ENCODE results near the gene CHKB.

The CHKB gene

DNA sequence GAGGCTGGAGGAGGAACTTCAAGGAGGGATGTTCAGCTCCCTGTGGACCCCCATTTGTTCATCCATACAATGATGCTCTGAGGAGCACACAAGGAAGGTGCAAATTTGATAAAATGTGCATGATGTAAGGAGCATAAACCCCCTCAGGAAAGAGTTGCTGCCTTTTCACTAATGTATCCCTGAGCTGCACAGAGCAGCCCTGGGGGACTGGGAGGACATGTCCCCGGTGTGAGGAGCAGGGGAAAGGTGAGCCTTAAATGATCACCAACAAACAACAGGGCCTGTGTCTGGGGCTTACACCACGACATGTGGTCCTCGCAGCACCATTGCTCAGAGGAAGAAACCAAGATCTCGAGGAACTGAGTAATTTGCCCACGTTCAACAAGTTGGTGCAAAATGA, 14.4 kb upstream of the CHKB start:
- no peak for DNase-seq

DNA sequence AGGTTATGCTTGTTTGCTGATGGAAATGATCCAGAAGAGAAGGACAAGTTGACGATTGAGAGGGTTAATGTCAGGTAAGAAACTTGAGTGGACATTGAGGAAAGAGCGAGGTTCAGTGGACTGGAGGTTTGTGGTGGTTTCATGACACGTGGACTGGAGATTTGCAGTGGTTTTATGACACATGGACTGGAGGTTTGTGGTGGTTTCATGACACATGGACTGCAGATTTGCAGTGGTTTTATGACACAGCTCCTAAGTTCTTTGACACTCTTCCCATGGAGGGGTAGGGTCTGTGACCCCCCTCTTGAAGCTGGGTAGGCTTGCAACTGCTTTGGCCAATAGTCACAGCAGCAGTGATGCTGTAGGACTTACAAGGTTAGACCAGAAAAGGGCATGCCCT, 12.5 kb upstream of the CHKB start:
- DNase-seq = no peak

DNA sequence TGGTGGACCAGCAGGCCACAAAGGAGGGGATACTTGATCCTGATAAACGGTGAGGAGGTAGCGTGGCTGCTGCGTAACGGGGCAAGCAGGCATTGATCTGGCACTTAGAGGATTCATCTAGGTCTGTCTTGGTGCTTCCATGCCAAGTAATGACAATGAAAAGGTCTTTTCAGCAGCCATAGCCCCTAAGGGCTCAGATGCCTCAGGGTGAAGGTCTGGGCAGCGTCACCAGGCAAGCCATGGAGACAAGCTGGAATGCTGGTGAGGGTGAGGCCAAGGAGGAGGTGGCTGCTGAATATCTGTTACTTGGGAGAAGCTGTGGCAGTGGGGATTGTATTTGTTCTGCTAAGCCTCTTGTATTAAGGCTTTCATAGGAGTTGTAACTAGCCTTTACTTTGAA, 4.8 kb upstream of the CHKB start:
- DNase-seq = no peak

DNA sequence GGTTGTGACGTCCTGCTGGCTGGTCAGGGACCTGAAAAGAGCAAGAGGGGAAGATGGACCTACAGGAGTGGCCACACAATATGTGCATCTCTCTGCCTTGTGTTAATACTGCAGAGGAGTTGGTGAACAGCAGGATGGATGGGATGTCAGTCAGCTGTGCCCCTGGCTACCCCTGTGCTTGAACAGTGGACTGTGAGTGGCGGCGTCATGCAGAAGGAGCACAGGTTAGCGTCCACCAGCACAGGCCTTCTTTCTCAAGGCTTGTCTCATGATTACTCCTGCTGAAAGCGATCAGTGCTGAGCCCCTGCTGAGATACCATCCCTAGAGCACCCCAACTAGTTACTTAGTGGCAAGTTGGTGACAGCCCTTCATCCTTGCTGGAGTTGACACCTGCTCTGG, 3.8 kb upstream of the CHKB start:
- no peak for DNase-seq

- no peak for DNase-seq
Measured at GRCh38 chr22:50585781-50586180, 3.1 kb upstream of the CHKB start.

- DNase-seq = no peak
Measured at GRCh38 chr22:50585238-50585637, 2.6 kb upstream of the CHKB start.

GRCh38 chr22:50584106-50585096, 1.8 kb upstream of the CHKB start:
- no peak for DNase-seq

DNA sequence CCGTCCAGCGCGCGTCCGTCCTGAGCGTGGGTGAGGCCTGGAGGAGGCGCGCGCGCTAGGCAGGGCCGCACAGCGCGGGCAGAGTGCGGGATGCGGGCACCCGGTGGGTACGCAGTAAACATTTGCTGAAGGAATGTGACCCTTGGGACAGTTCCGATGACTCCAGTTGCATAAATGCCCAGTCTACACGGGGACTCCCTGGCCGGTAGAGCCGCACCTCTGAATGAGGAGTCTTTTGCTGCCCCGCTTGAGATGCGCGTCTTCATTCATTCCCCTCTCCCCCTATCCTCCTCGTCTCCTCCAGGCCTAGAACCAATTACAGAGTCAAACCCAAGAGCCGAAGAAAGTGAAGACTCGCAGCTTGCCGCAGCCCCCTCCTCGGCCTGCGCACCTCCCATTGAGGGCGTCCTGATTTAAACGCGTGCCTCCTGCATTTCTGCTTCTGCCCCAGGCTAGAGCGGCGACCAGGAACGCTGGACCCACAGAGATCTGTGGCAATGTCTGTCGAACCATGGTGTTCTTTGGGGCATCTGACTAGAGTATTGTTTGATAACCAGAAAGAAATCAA, 729 bp upstream of the CHKB start:
- no peak for DNase-seq

GRCh38 chr22:50581950-50582492, 628 bp downstream of the CHKB start:
- no peak for DNase-seq

DNA sequence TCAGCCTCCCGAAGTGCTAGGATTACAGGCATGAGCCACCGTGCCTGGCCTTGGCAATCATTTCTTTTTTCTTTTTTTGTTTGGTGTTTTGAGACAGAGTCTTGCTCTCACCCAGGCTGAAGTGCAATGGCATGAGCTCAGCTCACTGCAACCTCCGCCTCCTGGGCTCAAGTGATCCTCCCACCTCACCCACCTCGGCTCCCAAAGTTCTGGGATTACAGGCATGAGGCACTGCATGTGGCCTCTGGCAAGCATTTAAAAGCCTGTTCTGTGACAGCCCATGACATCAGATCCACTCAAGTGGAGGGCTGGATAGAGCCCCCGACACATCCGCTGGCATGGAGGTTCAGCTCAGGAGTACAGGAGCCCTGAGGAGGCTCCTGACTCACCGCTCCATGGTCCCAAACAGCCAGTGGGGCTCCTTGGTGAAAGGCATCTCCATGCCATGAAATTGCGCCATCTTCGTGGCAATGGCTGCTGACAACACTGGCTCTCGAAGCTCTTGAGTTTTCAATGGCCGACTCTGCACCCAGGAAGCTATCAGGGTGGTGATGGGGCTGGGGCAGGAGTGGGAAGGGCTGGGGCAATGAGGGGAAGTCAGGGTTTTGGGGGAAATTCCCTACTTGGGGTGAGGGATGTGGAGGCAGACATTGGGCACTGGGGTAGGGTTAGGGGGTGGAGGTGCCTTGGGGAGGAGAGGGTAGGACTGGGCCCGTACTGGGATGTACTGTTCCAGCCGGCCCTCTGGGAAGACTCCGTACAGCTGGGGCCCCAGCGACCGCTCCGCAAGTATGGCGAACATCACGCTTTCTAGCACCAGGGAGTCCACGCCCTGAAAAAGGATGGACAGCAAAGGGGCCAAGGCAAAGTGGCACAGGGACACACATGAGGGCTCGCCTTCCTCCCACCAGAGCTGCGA, 1.4 kb downstream of the CHKB start:
- DNase-seq = no peak

GRCh38 chr22:50579752-50580151, 2.9 kb downstream of the CHKB start:
- DNase-seq = no peak

GRCh38 chr22:50578776-50579310, 3.8 kb downstream of the CHKB start:
- DNase-seq = no peak

DNA sequence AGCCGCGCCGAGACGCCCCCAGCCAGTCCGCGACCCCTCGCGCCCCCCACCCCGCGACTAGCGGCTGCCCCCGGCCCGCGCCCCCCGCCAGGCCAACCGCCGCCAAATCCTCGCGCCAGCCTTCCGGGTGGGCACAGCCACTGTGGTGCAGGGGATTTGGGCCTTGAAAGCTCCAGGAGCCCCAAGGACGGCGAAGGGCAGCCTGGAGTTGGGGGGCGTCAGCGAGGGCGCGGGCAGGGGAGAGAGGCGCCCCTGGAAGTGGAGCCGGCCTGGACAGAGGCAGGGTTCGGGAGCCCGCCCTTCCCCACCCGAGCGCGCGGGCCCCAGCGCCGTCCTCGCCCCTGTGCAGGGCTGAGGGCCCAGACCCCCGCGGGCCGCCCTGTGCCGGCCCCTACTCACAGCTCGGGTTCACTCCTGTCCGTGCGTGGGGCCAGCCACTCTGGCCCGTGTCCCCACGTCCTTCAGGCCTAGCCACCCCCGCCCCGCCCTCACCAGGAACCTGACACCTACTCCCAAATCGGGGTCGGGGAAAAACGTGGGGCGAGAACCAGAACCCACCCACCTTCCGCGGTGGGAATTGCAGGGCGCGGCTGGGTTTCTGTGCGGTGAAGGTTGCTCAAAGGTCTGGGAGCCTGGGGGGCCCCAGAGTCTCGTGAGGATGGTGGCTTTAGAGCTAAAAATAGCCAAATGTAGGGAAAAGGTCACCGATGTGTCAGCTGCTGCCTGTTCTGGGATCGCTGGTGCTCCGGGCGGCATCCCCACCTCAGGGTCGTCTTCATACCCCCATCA, 4.5 kb downstream of the CHKB start, which contains the start of gene CPT1B:
CPT1B (minus strand) TSS at position 441 of the 789 bp plus-strand sequence. CDS start 512 bp downstream, outside the sequence.
- DNase-seq = no peak

GRCh38 chr22:50577697-50577986, 5.0 kb downstream of the CHKB start:
- no peak for DNase-seq

DNA sequence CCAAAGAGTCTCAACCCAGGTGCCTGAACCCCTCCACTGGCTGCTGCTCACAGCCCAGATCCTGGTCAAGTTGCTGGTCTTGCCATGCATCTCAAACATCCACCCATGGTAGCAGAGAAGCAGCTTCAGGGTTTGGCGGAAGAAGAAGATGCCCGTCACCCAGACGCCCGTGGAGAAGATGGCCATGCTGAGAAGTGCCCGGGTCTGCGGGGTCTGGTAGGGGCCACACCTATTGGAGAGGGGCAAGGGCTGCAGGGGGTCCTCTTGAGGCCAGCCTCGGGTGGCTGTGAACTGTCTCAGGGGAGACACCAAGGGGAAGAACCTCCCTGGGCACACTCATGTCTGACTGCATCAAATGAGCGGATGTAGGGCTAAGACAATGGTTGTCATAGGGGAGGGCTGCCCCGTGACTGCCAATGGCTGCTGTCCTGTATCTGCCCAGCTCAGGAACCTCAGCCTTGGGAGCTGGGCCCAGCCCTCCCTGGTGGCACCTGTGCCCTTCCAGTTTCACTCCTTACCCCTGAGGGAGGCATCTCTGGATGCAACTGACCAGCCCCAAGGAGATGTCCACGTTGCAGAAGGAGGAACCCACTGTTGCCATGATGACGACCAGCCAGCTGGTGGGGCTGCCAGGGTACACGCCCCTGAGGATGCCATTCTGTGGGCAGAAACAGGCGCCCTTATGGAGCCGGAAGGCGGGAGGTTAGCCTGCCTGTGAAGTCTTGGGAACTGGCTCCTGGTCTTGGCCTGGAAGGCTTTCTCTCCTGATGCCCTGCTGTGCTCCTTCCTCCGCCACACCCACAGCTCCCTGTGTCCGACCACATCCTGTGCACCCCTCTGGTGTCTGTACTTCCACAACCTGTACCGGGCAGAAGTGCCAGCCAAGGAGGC, 5.6 kb downstream of the CHKB start:
- no peak for DNase-seq

DNA sequence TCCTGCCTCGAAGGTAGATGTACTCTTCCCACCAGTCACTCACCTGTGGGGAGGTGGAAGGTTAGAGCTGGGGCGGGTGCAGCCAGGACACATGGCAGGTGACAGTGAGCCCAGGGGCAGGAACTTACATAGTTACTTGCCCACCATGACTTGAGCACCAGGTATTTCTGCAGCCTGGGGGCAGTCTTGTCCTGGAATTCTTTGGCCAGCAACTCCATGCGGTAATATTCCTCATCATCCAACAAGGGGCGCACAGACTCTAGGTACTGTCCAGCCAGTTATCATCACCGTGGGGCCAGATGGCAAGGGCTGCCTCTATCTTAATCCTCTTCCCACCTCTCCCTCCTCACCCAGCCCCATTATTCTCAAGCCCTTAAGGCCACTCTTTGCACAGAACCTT, 6.6 kb downstream of the CHKB start:
- no peak for DNase-seq

GRCh38 chr22:50575426-50575941, 7.2 kb downstream of the CHKB start:
- no peak for DNase-seq

- DNase-seq = no peak
Measured at GRCh38 chr22:50574383-50574755, 8.3 kb downstream of the CHKB start.

GRCh38 chr22:50573491-50574382, 8.9 kb downstream of the CHKB start:
- DNase-seq = no peak

DNA sequence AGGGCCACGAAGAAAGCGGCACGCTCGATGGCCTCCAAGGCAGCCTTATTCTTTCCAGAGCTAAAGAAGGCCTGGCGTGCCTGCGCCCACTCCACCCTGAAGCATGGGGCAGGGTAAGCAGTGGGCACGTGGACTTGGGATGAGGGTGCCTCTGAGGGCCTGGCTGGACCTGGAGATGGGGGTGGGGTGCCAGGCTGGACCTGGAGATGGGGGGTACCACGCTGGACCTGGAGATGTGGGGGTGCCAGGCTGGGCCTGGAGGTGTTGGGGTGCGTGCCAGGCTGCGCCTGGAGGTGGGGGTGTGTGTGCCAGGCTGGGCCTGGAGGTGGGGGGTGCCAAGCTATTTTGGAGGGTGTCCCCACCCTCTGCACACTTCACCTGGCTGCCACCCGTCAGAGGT, 9.7 kb downstream of the CHKB start:
- no peak for DNase-seq
